Panc1 (cell line): ENCODE data around the gene DAB2IP.

Experiments
- POLR2AphosphoS5 ChIP-seq: IDR thresholded peaks from 2 replicates; pipeline ENCODE4 v1.6.1; 2012; ENCODE audit warnings: mild to moderate bottlenecking, low read depth, low read length, moderate library complexity
- TF ChIP-seq, protein P1 (sequence below): fragments of 450-650 bp; IDR thresholded peaks from 2 replicates; pipeline ENCODE4 v1.5.1; 2017; ENCODE audit warnings: mild to moderate bottlenecking
- TF ChIP-seq, protein P2 (sequence below), 2 experiments: IDR thresholded peaks; 2 replicates each; pipeline ENCODE4 v1.6.1; 2011 to 2012; ENCODE audit warnings: low read depth in 2 of 2, control low read depth in 1 of 2, low read length in 1 of 2, mild to moderate bottlenecking in 1 of 2, moderate library complexity in 1 of 2; ENCODE audit not compliant: insufficient read depth in 1 of 2

DNA sequence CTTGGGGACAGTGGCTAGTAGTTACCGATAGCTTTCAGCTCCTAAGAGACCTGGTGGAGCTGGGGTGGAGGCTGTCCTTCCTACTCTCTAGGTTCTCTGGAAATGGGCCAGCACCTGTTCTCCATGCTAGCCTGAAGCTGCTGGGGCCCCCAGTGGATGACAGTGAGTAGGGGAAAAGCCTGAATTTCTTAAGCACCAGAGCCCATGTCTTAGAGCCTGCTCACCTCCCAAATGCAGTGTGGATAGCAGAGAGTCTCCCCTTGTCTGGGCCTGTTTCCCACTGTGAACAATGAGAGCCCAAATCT lies 105.8 kb downstream of the DAB2IP start:
- TF ChIP-seq, protein P1, sequence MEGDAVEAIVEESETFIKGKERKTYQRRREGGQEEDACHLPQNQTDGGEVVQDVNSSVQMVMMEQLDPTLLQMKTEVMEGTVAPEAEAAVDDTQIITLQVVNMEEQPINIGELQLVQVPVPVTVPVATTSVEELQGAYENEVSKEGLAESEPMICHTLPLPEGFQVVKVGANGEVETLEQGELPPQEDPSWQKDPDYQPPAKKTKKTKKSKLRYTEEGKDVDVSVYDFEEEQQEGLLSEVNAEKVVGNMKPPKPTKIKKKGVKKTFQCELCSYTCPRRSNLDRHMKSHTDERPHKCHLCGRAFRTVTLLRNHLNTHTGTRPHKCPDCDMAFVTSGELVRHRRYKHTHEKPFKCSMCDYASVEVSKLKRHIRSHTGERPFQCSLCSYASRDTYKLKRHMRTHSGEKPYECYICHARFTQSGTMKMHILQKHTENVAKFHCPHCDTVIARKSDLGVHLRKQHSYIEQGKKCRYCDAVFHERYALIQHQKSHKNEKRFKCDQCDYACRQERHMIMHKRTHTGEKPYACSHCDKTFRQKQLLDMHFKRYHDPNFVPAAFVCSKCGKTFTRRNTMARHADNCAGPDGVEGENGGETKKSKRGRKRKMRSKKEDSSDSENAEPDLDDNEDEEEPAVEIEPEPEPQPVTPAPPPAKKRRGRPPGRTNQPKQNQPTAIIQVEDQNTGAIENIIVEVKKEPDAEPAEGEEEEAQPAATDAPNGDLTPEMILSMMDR, result no peak
- TF ChIP-seq, protein P2, sequence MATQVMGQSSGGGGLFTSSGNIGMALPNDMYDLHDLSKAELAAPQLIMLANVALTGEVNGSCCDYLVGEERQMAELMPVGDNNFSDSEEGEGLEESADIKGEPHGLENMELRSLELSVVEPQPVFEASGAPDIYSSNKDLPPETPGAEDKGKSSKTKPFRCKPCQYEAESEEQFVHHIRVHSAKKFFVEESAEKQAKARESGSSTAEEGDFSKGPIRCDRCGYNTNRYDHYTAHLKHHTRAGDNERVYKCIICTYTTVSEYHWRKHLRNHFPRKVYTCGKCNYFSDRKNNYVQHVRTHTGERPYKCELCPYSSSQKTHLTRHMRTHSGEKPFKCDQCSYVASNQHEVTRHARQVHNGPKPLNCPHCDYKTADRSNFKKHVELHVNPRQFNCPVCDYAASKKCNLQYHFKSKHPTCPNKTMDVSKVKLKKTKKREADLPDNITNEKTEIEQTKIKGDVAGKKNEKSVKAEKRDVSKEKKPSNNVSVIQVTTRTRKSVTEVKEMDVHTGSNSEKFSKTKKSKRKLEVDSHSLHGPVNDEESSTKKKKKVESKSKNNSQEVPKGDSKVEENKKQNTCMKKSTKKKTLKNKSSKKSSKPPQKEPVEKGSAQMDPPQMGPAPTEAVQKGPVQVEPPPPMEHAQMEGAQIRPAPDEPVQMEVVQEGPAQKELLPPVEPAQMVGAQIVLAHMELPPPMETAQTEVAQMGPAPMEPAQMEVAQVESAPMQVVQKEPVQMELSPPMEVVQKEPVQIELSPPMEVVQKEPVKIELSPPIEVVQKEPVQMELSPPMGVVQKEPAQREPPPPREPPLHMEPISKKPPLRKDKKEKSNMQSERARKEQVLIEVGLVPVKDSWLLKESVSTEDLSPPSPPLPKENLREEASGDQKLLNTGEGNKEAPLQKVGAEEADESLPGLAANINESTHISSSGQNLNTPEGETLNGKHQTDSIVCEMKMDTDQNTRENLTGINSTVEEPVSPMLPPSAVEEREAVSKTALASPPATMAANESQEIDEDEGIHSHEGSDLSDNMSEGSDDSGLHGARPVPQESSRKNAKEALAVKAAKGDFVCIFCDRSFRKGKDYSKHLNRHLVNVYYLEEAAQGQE (IDR thresholded peaks at IDR 0.05; ENCODE audit: insufficient read depth in 1 of 2, low read depth in 2 of 2, low read length in 1 of 2), result no peak
- no peak for TF ChIP-seq POLR2AphosphoS5
